Measurements from ENCODE around the gene RAB3GAP2.

Gene RAB3GAP2

GRCh38 chr1:220300442-220301121 is 28.3 kb upstream of the RAB3GAP2 start:
- no peak for TF ChIP-seq CTCF (IDR thresholded peaks at IDR 0.05; ENCODE audit: low read depth, low read length)
- H3K4me3 ChIP-seq (ENCODE audit: low read depth, low read length): no peak overlapping the region

- no peak overlapping the region for H3K4me3 ChIP-seq (ENCODE audit: low read depth, low read length)
- no peak for TF ChIP-seq CTCF (IDR thresholded peaks at IDR 0.05; ENCODE audit: low read depth, low read length)
Observed at GRCh38 chr1:220299337-220299736, 27.1 kb upstream of the RAB3GAP2 start.

DNA sequence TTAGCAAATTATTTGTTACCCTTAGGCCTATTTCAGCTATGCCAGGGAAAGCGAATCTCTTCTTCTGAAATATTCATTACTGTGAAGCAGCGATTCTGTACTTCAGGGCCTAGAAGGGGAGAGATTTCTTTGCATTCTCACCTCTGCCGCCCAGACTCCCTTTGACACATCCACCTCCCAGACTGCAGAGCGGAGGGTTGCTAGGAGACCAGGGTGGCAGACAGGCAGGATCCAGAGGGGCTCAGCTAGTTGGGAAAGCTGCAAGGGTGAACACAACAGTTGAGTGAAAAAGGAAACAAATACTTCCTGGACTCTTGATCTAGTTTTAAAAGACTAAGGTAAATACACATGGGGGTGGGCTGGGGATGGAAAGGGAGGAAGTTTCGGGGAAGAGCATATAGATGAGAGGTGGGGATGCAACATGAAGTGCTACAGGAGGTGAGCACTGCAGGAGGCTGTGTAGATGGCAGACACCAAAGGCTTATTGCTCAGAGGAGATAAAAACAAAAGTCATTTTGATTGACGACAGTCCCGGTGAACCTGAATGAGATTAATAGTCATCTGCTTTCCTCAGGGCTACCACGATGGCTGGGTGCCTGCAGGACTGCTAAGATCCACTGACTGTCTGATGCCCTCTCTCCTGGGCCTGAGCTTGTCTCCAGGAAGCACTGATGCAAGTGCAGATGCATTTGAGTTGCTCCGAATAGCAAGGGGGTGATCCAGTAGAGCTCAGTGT is 26.4 kb upstream of the RAB3GAP2 start:
- H3K4me3 ChIP-seq (ENCODE audit: low read depth, low read length): no peak overlapping the region
- TF ChIP-seq CTCF (IDR thresholded peaks at IDR 0.05; ENCODE audit: low read depth, low read length): no peak

- no peak overlapping the region for H3K4me3 ChIP-seq (ENCODE audit: low read depth, low read length)
- TF ChIP-seq CTCF (IDR thresholded peaks at IDR 0.05; ENCODE audit: low read depth, low read length): no peak
Observed at GRCh38 chr1:220296981-220297380, 24.7 kb upstream of the RAB3GAP2 start.

GRCh38 chr1:220294846-220295301 is 22.6 kb upstream of the RAB3GAP2 start:
- no peak for TF ChIP-seq CTCF (IDR thresholded peaks at IDR 0.05; ENCODE audit: low read depth, low read length)
- H3K4me3 ChIP-seq (ENCODE audit: low read depth, low read length): no peak overlapping the region

DNA sequence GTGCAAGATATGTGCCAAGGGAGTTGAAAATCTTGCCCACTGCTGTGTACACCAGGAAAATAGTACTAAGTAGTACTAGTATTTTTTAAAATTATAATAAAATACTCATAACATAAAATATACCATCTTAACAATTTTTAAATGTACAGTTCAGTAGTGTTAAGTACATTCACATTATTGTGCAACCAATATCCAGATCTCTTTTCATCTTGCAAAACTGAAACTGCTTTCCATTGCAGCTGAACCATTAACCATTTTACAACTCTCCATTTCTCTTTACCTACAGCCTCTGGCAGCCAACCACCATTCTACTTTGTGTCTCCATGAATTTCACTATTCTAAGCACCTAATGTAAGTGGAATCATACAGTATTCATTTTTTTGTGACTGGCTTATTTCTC is 19.3 kb upstream of the RAB3GAP2 start:
- H3K4me3 ChIP-seq (ENCODE audit: low read depth, low read length): no peak overlapping the region
- no peak for TF ChIP-seq CTCF (IDR thresholded peaks at IDR 0.05; ENCODE audit: low read depth, low read length)

DNA sequence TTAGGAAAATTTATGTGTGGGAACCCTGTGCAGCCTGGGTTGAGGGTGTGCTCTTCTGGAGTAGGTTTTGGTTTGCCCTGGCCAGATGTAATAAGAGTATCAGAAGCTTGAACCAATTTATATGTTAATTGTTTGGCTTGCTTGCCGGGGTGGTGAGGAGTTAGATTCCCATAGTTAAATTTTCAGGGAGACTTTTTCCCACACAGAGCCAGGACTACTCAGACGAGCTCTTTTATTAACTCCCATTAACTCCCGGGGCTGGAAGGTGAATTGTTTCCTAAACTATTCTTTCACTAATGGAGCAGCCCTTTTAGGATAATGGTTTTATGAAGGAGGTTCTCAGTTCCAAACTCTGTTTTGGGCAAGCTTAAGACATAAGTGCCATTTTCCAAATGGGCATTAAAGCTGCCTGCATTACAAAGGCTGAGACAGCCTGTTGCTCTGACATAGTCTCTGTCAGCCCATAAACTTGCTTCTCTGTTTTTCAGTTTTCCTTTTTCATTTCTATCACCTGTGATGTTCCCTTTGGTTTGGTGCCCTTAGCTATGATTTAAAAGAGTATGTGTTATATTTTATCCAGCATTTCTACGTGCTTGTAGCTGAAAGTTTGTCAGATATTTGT is 18.0 kb upstream of the RAB3GAP2 start:
- no peak for TF ChIP-seq CTCF (IDR thresholded peaks at IDR 0.05; ENCODE audit: low read depth, low read length)
- H3K4me3 ChIP-seq (ENCODE audit: low read depth, low read length): no peak overlapping the region

All from WI38 (cell line).